Esophagus (tissue), 2 donors: ENCODE data around the gene STT3B. TPM values are rescaled to one million over a fixed set of nuclear protein-coding genes. Genes with fewer than 3 reads are reported as not detected.

Experiments used
- H3K27ac ChIP-seq, 2 donors: one replicate each; pipeline ENCODE4 v1.5.1; 2013; ENCODE audit warnings: low read depth in 2 of 2, mild to moderate bottlenecking in 2 of 2, inconsistent platforms in 1 of 2, low read length in 1 of 2, moderate library complexity in 1 of 2
- H3K27me3 ChIP-seq, 2 donors: one replicate each; pipeline ENCODE4 v1.6.1; 2013; ENCODE audit warnings: low read length in 2 of 2, control low read depth in 1 of 2, mild to moderate bottlenecking in 1 of 2; ENCODE audit not compliant: insufficient read depth in 2 of 2, control insufficient read depth in 1 of 2
- H3K36me3 ChIP-seq, 2 donors: one replicate each; pipeline ENCODE4 v1.6.1; 2013; ENCODE audit warnings: low read length in 1 of 2; ENCODE audit not compliant: control insufficient read depth in 2 of 2, insufficient read depth in 2 of 2
- H3K4me1 ChIP-seq, 2 donors: one replicate each; pipeline ENCODE4 v1.6.1; 2013; ENCODE audit warnings: low read length in 1 of 2; ENCODE audit not compliant: control insufficient read depth in 2 of 2, insufficient read depth in 2 of 2
- H3K4me3 ChIP-seq, 2 donors: one replicate each; pipeline ENCODE4 v1.5.1; 2013; ENCODE audit warnings: low read length in 2 of 2, mild to moderate bottlenecking in 2 of 2, low read depth in 1 of 2, moderate library complexity in 1 of 2
- H3K9me3 ChIP-seq, 2 donors: one replicate each; pipeline ENCODE4 v1.6.1; 2013; ENCODE audit warnings: mild to moderate bottlenecking in 2 of 2, low read depth in 1 of 2, low read length in 1 of 2, moderate library complexity in 1 of 2; ENCODE audit not compliant: control insufficient read depth in 2 of 2, insufficient read depth in 1 of 2
- WGBS, 2 donors: extraction: QIAGEN DNeasy Blood & Tissue Kit; methylation state at CpG; one replicate each; pipeline ENCODE4 v1.1.7; 2013; 5-methylcytosine and 5-hydroxymethylcytosine counted together
- polyA plus RNA-seq, 2 donors: library from polyadenylated mRNA; stranded (reverse); fragments of 200-250 nt; gene quantifications; one replicate each; pipeline ENCODE4 v1.2.3, GENCODE V29; 2013
- donor health status: healthy with polysubstance abuse.
- donor health status: Bipolar disorder and iron deficiency.

The STT3B gene
- polyA plus RNA-seq, 2 donors: 31.1 to 38.4 TPM

DNA sequence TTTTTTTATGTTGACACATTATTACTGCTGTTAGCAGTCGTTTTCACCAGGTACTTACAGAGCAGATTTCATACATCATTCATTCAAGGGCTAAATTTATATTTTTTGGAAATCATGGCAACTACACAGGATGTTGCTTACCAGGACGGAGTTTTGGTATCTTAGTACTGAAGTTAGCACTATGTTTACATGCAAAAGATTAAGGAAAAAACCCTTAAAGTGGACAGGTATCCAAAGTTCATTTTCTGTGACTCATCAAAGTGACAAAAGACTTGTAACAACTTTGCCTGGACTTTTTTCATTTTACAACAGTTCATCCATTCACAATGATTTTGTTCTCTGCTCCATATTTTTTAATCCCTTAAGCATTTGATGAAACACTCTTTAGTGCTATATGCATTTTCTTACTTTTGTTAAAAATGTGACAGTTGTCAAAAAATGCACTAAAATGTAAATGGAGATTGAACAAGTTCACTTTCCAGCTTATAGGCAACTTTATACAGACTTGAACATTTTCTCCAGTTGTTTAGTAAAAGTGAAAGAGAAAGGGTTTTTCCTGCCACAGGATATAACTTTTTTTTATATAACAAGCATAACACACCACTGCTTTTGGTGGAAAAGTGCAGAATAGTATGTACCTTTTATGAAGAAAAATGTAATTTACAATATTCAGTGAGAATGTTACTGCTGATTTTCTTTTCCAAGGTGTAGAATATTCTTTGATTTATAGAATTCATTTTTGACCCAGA lies 104.1 kb downstream of the STT3B start:
- Histone ChIP-seq H3K9me3 (no peaks in the 10 kb centered on the region), H3K4me1 (no peaks in the 10 kb centered on the region), H3K27ac (no peak overlapping the region), H3K36me3 (no peaks in the 10 kb centered on the region), H3K4me3 (no peak overlapping the region), H3K27me3 (no peaks in the 10 kb centered on the region)
- WGBS, 2 donors: 43 to 53% methylated on average over 2 of the region's 2 CpGs

DNA sequence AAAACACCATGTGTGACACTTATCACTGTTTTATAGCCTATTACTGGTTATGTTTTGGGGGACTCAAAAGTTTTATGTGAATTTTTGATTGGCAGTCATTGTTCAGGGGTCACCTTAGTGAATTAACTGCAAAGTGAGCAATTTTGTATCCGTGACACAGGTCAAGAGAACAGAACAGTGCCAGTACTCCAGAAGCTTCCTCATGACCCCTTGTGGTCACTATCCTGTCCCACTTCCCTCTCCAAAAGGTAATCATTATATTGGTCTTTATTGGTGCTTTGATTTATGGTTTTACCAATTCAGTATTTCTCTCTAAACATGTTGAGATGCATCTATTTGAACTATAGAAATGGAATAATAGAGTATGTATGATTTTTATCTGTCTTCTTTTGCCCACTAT lies 107.1 kb downstream of the STT3B start:
- WGBS, 2 donors: 94 to 100% methylated on average over 1 of the region's 1 CpG
- Histone ChIP-seq H3K9me3 (no peaks in the 10 kb centered on the region), H3K27ac (no peak overlapping the region), H3K36me3 (no peaks in the 10 kb centered on the region), H3K4me1 (no peaks in the 10 kb centered on the region), H3K4me3 (no peak overlapping the region), H3K27me3 (no peaks in the 10 kb centered on the region)

GRCh38 chr3:31645256-31645655 lies 112.5 kb downstream of the STT3B start:
- Histone ChIP-seq H3K4me3 (no peak overlapping the region), H3K27me3 (no peaks in the 10 kb centered on the region), H3K4me1 (no peaks in the 10 kb centered on the region), H3K27ac (no peak overlapping the region), H3K36me3 (peaks cover 3 to 5% of the 10 kb centered on the region in 2 donors), H3K9me3 (peaks cover 3 to 10% of the 10 kb centered on the region in 2 donors)
- WGBS, 2 donors: 84 to 94% methylated on average over 5 of the region's 5 CpGs

GRCh38 chr3:31648286-31648968 lies 115.7 kb downstream of the STT3B start:
- H3K9me3 ChIP-seq: peaks cover 5 to 11% of the 10 kb centered on the region in 2 donors
- H3K27ac ChIP-seq: no peak overlapping the region
- no peaks in the 10 kb centered on the region for H3K4me1 ChIP-seq
- 98 to 99% methylated on average over 4 of the region's 4 CpGs for WGBS, 2 donors
- peaks cover 3 to 5% of the 10 kb centered on the region in 2 donors for H3K36me3 ChIP-seq
- H3K4me3 ChIP-seq: no peak overlapping the region
- H3K27me3 ChIP-seq: no peaks in the 10 kb centered on the region

GRCh38 chr3:31652296-31652695 lies 119.6 kb downstream of the STT3B start:
- H3K27ac ChIP-seq: no peak overlapping the region
- peaks cover 9 to 13% of the 10 kb centered on the region in 2 donors for H3K9me3 ChIP-seq
- H3K4me1 ChIP-seq: no peaks in the 10 kb centered on the region
- H3K36me3 ChIP-seq: peaks cover under 1 to 2% of the 10 kb centered on the region in 2 donors
- no peaks in the 10 kb centered on the region for H3K27me3 ChIP-seq
- no peak overlapping the region for H3K4me3 ChIP-seq

GRCh38 chr3:31653464-31653863 lies 120.7 kb downstream of the STT3B start:
- Histone ChIP-seq H3K27me3 (no peaks in the 10 kb centered on the region), H3K27ac (no peak overlapping the region), H3K4me3 (no peak overlapping the region), H3K36me3 (peaks cover 0 to under 1% of the 10 kb centered on the region in 2 donors), H3K9me3 (peaks cover 7% of the 10 kb centered on the region in 2 donors), H3K4me1 (no peaks in the 10 kb centered on the region)
- 89% methylated on average over 1 of the region's 1 CpG for WGBS, 2 donors

- no peaks in the 10 kb centered on the region for H3K27me3 ChIP-seq
- peaks cover 3 to 6% of the 10 kb centered on the region in 2 donors for H3K9me3 ChIP-seq
- H3K27ac ChIP-seq: no peak overlapping the region
- no peak overlapping the region for H3K4me3 ChIP-seq
- H3K4me1 ChIP-seq: no peaks in the 10 kb centered on the region
- H3K36me3 ChIP-seq: no peaks in the 10 kb centered on the region
These were observed 122.3 kb downstream of the STT3B start for GRCh38 chr3:31654998-31655397.

DNA sequence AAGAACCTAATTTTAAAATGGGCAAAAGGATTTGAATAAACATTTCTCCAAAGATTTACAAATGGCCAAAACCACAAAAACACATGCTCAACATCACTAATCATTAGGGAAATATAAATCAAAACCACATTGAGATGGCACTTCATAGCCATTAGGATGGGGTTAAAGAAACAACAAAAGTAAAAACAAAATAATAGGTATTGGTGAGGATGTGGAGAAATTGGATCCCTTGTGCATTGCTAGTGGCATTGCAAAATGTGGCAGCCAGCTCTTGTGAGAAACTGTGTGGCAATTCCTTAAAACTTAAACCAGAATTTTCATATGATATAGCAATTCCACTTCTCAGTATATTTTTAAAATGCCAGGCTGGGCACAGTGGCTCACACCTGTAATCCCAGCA lies 126.5 kb downstream of the STT3B start:
- no peak overlapping the region for H3K4me3 ChIP-seq

DNA sequence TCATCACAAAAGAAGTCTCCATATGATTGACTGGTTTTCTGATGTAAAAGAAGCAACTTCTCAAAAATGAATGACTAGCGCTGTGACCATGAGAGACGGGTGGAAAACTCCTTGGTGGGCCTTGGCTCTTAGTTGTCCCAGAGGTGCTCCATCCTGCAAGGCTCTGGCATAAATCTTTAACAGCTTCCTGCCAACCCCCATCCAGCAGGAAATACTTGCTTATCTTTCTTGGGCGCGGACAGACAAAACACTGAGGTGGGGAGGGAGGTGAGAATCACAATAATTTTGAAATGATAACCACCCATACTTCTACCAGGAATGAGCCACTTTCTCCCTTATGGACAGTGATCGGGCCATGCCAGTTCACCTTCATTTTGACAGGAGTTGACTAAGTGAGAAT lies 128.6 kb downstream of the STT3B start:
- Histone ChIP-seq H3K9me3 (no peaks in the 10 kb centered on the region), H3K36me3 (peaks cover 0 to 11% of the 10 kb centered on the region in 2 donors), H3K4me3 (no peak overlapping the region), H3K27me3 (no peaks in the 10 kb centered on the region), H3K4me1 (peaks cover 0 to 2% of the 10 kb centered on the region in 2 donors), H3K27ac (no peak overlapping the region)
- 77 to 82% methylated on average over 5 of the region's 5 CpGs for WGBS, 2 donors

More for the DNA sequence above, 126.5 kb downstream of the STT3B start:
- no peaks in the 10 kb centered on the region for H3K27me3 ChIP-seq
- peaks cover 0 to 2% of the 10 kb centered on the region in 2 donors for H3K4me1 ChIP-seq
- no peak overlapping the region for H3K27ac ChIP-seq
- peaks cover 0 to 3% of the 10 kb centered on the region in 2 donors for H3K9me3 ChIP-seq
- peaks cover 0 to 5% of the 10 kb centered on the region in 2 donors for H3K36me3 ChIP-seq
